CD14-positive monocyte (primary cell): ENCODE data around the gene C9orf72. TPM values are rescaled to one million over a fixed set of nuclear protein-coding genes. Genes with fewer than 3 reads are reported as not detected.

Source experiments
- DNase-seq, 3 donors: peaks; one replicate each; pipeline ENCODE4 v3.0.0-alpha.2; 2011 to 2022
- H2AFZ ChIP-seq: 2 replicates; pipeline ENCODE4 v1.6.0; 2012; ENCODE audit warnings: mild to moderate bottlenecking, low read depth, low read length, inconsistent platforms; ENCODE audit not compliant: insufficient read depth, poor library complexity, severe bottlenecking
- H3K27ac ChIP-seq, 2 donors: 1 replicate in 1 of 2; 2 replicates in 1 of 2; pipeline ENCODE4 v1.5.1; 2012 to 2013; ENCODE audit warnings: low read length in 2 of 2, control low read depth in 1 of 2, inconsistent platforms in 1 of 2, low read depth in 1 of 2, mild to moderate bottlenecking in 1 of 2
- H3K27me3 ChIP-seq, 2 donors: one replicate each; pipeline versions ENCODE4 v1.6.0 to v1.6.1; 2011 to 2013; ENCODE audit warnings: low read length in 2 of 2; ENCODE audit not compliant: control insufficient read depth in 2 of 2, insufficient read depth in 2 of 2
- H3K36me3 ChIP-seq, 2 donors: replicated peaks in 1 of 2; 1 replicate in 1 of 2; 2 replicates in 1 of 2; pipeline versions ENCODE4 v1.5.1 to v1.6.1; 2012 to 2013; ENCODE audit warnings: low read length in 2 of 2, control low read depth in 1 of 2, inconsistent platforms in 1 of 2, mild to moderate bottlenecking in 1 of 2; ENCODE audit not compliant: insufficient read depth in 2 of 2, control insufficient read depth in 1 of 2
- H3K4me1 ChIP-seq, 2 donors: 1 replicate in 1 of 2; 2 replicates in 1 of 2; pipeline versions ENCODE4 v1.5.1 to v1.6.1; 2012 to 2013; ENCODE audit warnings: low read length in 2 of 2, control low read depth in 1 of 2, inconsistent platforms in 1 of 2, mild to moderate bottlenecking in 1 of 2, moderate library complexity in 1 of 2; ENCODE audit not compliant: insufficient read depth in 2 of 2, control insufficient read depth in 1 of 2
- H3K4me2 ChIP-seq: replicated peaks from 2 replicates; pipeline ENCODE3; 2012; ENCODE audit warnings: low read length, moderate library complexity, mild to moderate bottlenecking; ENCODE audit not compliant: poor library complexity, severe bottlenecking; ENCODE audit errors: extremely low read depth
- H3K4me3 ChIP-seq, 3 experiments: fragments of 200-600 bp in 1 of 3; sonication (generic) in 1 of 3; replicated peaks in 1 of 3; 1 replicate in 2 of 3; 2 replicates in 1 of 3; pipeline ENCODE4 v1.5.1; 2011 to 2013; ENCODE audit warnings: low read length in 3 of 3, mild to moderate bottlenecking in 3 of 3, control low read depth in 2 of 3, low read depth in 2 of 3, inconsistent platforms in 1 of 3, moderate library complexity in 1 of 3
- H3K79me2 ChIP-seq: 2 replicates; pipeline ENCODE4 v1.6.0; 2012; ENCODE audit warnings: mild to moderate bottlenecking, control low read depth, inconsistent platforms, low read length, moderate library complexity; ENCODE audit not compliant: insufficient read depth
- H3K9ac ChIP-seq: 2 replicates; pipeline ENCODE4 v1.6.0; 2017; ENCODE audit warnings: low read length, mild to moderate bottlenecking; ENCODE audit not compliant: insufficient read depth, poor library complexity, severe bottlenecking
- H3K9me3 ChIP-seq, 2 donors: replicated peaks in 1 of 2; 1 replicate in 1 of 2; 2 replicates in 1 of 2; pipeline versions ENCODE4 v1.5.1 to v1.6.1; 2012 to 2013; ENCODE audit warnings: low read length in 2 of 2, control low read depth in 1 of 2; ENCODE audit not compliant: control insufficient read depth in 1 of 2, insufficient read depth in 1 of 2
- H4K20me1 ChIP-seq: 2 replicates; pipeline ENCODE4 v1.6.0; 2012; ENCODE audit warnings: mild to moderate bottlenecking, low read length, control low read depth, moderate library complexity; ENCODE audit not compliant: insufficient read depth
- H3K27ac Mint-ChIP-seq, 7 donors: one replicate each; pipeline ENCODE4 v1.8.0; 2020; ENCODE audit warnings: mild to moderate bottlenecking in 7 of 7, mixed read lengths in 7 of 7, moderate library complexity in 6 of 7, inconsistent platforms in 2 of 7
- H3K27me3 Mint-ChIP-seq, 3 donors: one replicate each; pipeline ENCODE4 v1.8.0; 2021 to 2022; ENCODE audit warnings: low read depth in 3 of 3, mild to moderate bottlenecking in 3 of 3, mixed read lengths in 3 of 3, moderate library complexity in 3 of 3, inconsistent platforms in 1 of 3
- H3K36me3 Mint-ChIP-seq, 2 donors: one replicate each; pipeline ENCODE4 v1.8.0; 2020; ENCODE audit warnings: mixed read lengths in 2 of 2, inconsistent platforms in 1 of 2, mild to moderate bottlenecking in 1 of 2
- H3K4me1 Mint-ChIP-seq: one replicate; pipeline ENCODE4 v1.8.0; 2020; ENCODE audit warnings: mild to moderate bottlenecking, mixed read lengths
- H3K4me3 Mint-ChIP-seq, 2 donors: one replicate each; pipeline ENCODE4 v1.8.0; 2020; ENCODE audit warnings: mild to moderate bottlenecking in 2 of 2, mixed read lengths in 2 of 2, moderate library complexity in 1 of 2
- H3K9me3 Mint-ChIP-seq, 7 donors: one replicate each; pipeline ENCODE4 v1.8.0; 2020 to 2022; ENCODE audit warnings: mixed read lengths in 7 of 7, mild to moderate bottlenecking in 6 of 7, moderate library complexity in 6 of 7, inconsistent platforms in 2 of 7
- WGBS: methylation state at CpG from one replicate; pipeline ENCODE4 v1.1.5; 2013; ENCODE audit warnings: missing lambda C conversion rate; ENCODE audit not compliant: insufficient coverage; 5-methylcytosine and 5-hydroxymethylcytosine counted together
- intact Hi-C, 2 donors: fragments of 100-400 bp; cut with micrococcal nuclease; formaldehyde crosslinking; loops; one replicate each; pipeline versions ENCODE4 v1.15.0 to v1.15.1; 2023
- polyA plus RNA-seq, 3 donors: library from polyadenylated mRNA; depleted of rRNA in 1 of 3; unstranded in 2 of 3; stranded (reverse) in 1 of 3; fragments of 300-500 nt in 2 of 3; fragments of >200 nt in 1 of 3; fragmentation: Illumina TruSeq in 2 of 3; gene quantifications; 1 replicate in 2 of 3; 2 replicates in 1 of 3; pipeline ENCODE4 v1.2.3, GENCODE V29; 2012 to 2021
- TF ChIP-seq, protein P1 (sequence below): fragments of 200-600 bp; IDR thresholded peaks from one replicate; pipeline ENCODE4 v1.8.0; 2022; ENCODE audit warnings: antibody characterized with exemption, mild to moderate bottlenecking

Gene C9orf72
- polyA plus RNA-seq, 3 donors: 105 to 142 (median 128) TPM

DNA sequence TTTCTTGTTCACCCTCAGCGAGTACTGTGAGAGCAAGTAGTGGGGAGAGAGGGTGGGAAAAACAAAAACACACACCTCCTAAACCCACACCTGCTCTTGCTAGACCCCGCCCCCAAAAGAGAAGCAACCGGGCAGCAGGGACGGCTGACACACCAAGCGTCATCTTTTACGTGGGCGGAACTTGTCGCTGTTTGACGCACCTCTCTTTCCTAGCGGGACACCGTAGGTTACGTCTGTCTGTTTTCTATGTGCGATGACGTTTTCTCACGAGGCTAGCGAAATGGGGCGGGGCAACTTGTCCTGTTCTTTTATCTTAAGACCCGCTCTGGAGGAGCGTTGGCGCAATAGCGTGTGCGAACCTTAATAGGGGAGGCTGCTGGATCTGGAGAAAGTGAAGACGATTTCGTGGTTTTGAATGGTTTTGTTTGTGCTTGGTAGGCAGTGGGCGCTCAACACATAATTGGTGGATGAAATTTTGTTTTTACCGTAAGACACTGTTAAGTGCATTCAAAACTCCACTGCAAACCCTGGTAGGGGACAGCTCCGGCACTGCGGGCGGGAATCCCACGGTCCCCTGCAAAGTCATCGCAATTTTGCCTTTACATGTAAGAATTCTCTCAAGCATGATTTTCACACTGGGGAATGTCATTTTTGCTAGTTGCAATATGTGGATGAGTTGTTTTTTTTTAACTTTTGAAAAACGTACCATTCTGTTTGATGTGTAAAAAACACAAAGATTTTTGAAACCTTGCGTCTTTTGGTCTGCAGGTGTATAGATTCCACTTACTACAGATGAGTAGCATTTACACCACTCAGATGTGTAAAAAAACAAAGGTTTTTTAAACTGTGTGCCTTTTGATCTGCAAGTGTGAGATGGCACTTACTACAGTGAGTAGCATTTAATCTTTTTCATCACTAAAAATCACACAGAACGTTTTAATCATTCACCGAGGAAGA lies 631 bp upstream of the C9orf72 start:
- 0% methylated on average over 25 of the region's 35 CpGs for WGBS
- intact Hi-C loops: loop anchor here (2.0 to 10.0 kb wide), 5 partner anchors 13 to 131 kb away; partner anchors contain the start of gene MOB3B (in 1 of the 2)

DNA sequence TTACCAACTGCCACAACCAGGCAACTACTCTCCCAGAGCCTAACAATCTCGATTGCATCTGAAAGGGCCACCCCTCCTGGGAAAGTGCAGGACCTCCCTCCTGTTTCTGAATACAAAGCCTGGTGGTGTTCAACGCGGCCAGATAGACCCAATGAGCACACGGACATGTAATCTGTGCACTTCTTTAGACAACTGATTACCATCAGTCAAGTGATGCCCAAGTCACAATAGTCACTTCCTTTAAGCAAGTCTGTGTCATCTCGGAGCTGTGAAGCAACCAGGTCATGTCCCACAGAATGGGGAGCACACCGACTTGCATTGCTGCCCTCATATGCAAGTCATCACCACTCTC lies 739 bp downstream of the C9orf72 start:
- TF ChIP-seq, protein P1, sequence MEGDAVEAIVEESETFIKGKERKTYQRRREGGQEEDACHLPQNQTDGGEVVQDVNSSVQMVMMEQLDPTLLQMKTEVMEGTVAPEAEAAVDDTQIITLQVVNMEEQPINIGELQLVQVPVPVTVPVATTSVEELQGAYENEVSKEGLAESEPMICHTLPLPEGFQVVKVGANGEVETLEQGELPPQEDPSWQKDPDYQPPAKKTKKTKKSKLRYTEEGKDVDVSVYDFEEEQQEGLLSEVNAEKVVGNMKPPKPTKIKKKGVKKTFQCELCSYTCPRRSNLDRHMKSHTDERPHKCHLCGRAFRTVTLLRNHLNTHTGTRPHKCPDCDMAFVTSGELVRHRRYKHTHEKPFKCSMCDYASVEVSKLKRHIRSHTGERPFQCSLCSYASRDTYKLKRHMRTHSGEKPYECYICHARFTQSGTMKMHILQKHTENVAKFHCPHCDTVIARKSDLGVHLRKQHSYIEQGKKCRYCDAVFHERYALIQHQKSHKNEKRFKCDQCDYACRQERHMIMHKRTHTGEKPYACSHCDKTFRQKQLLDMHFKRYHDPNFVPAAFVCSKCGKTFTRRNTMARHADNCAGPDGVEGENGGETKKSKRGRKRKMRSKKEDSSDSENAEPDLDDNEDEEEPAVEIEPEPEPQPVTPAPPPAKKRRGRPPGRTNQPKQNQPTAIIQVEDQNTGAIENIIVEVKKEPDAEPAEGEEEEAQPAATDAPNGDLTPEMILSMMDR: no peak
- peaks cover 53% of the 10 kb centered on the region for H3K4me1 Mint-ChIP-seq
- WGBS: 3% methylated on average over 5 of the region's 6 CpGs
- peaks cover 2 to 10% of the 10 kb centered on the region in 2 donors for H3K36me3 ChIP-seq
- peaks cover 47 to 58% of the 10 kb centered on the region in 2 donors for H3K4me1 ChIP-seq
- peak overlapping the region; percentile 80 for H3K4me2 ChIP-seq
- peak overlapping the region; percentile 78 to 95 (median 88) for H3K4me3 ChIP-seq
- H3K27me3 ChIP-seq: no peaks in the 10 kb centered on the region
- peak overlapping the region; percentile 99 to 100 for H3K27ac ChIP-seq
- H2AFZ ChIP-seq: no peak overlapping the region
- H3K79me2 ChIP-seq: peaks cover 55% of the 10 kb centered on the region
- intact Hi-C loops: loop anchor here (1.0 to 10.0 kb wide), 6 partner anchors 8 to 132 kb away; partner anchors contain the start of gene MOB3B (in 1 of the 2)
- H3K4me3 Mint-ChIP-seq: peak overlapping the region; percentile 88 to 89
- peak overlapping the region; percentile 98 to 100 (median 100) for H3K27ac Mint-ChIP-seq
- H3K27me3 Mint-ChIP-seq: peaks cover 0 to 4% (median 1%) of the 10 kb centered on the region in 3 donors
- H4K20me1 ChIP-seq: no peaks in the 10 kb centered on the region
- peak overlapping the region; percentile 100 for H3K9ac ChIP-seq
- DNase-seq: peak; percentile 97 to 99 (median 98)
- H3K9me3 Mint-ChIP-seq: peaks cover under 1 to 10% (median 3%) of the 10 kb centered on the region in 7 donors
- H3K9me3 ChIP-seq: peaks cover 0 to 8% of the 10 kb centered on the region in 2 donors
- peaks cover 22 to 24% of the 10 kb centered on the region in 2 donors for H3K36me3 Mint-ChIP-seq

More for the DNA sequence above, 631 bp upstream of the C9orf72 start:
- Histone ChIP-seq H3K27ac (peak overlapping the region; percentile 99 to 100), H3K27me3 (no peaks in the 10 kb centered on the region), H3K4me1 (peaks cover 33 to 44% of the 10 kb centered on the region in 2 donors), H3K79me2 (peaks cover 42% of the 10 kb centered on the region), H3K9me3 (peaks cover 6 to 12% of the 10 kb centered on the region in 2 donors), H4K20me1 (no peaks in the 10 kb centered on the region), H3K4me3 (peak overlapping the region; percentile 56 to 88 (median 78)), H3K36me3 (peaks cover 0 to 2% of the 10 kb centered on the region in 2 donors), H2AFZ (no peak overlapping the region), H3K9ac (peak overlapping the region; percentile 100), H3K4me2 (peak overlapping the region; percentile 80)
- Mint-ChIP-seq H3K4me3 (peak overlapping the region; percentile 92 to 95), H3K27me3 (peaks cover 0 to 4% (median 1%) of the 10 kb centered on the region in 3 donors), H3K9me3 (peaks cover 9 to 21% (median 12%) of the 10 kb centered on the region in 7 donors), H3K27ac (peak overlapping the region; percentile 99 to 100 (median 100)), H3K4me1 (peaks cover 41% of the 10 kb centered on the region), H3K36me3 (peaks cover 17 to 24% of the 10 kb centered on the region in 2 donors)
- peak; percentile 100 for DNase-seq
- TF ChIP-seq, protein P1: no peak
